GM10248 (cell line): ENCODE results near the gene SHISAL1.

Experiments used
- CTCF ChIA-PET: fragments of 300-600 bp; sonication (Branson Sonifier 250); formaldehyde crosslinking; extraction: SDS; loops from one replicate; lab custom pipeline; 2021; ENCODE audit warnings: antibody characterized with exemption; lab: Yijun Ruan, JAX
- POLR2A ChIA-PET: fragments of 350-650 bp; sonication (Branson Sonifier 250); formaldehyde crosslinking; extraction: SDS; loops from one replicate; lab custom pipeline; 2020; ENCODE audit warnings: antibody characterized with exemption; lab: Yijun Ruan, JAX
- DNase-seq: peaks from one replicate; pipeline ENCODE4 v3.0.0; 2012; ENCODE audit errors: extremely low spot score
- TF ChIP-seq, protein P1 (sequence below): IDR thresholded peaks from 2 replicates; pipeline ENCODE4 v1.5.1; 2012; ENCODE audit warnings: mild to moderate bottlenecking, low read depth; ENCODE audit errors: extremely low read depth, missing control alignments, control extremely low read depth

Gene SHISAL1

DNA sequence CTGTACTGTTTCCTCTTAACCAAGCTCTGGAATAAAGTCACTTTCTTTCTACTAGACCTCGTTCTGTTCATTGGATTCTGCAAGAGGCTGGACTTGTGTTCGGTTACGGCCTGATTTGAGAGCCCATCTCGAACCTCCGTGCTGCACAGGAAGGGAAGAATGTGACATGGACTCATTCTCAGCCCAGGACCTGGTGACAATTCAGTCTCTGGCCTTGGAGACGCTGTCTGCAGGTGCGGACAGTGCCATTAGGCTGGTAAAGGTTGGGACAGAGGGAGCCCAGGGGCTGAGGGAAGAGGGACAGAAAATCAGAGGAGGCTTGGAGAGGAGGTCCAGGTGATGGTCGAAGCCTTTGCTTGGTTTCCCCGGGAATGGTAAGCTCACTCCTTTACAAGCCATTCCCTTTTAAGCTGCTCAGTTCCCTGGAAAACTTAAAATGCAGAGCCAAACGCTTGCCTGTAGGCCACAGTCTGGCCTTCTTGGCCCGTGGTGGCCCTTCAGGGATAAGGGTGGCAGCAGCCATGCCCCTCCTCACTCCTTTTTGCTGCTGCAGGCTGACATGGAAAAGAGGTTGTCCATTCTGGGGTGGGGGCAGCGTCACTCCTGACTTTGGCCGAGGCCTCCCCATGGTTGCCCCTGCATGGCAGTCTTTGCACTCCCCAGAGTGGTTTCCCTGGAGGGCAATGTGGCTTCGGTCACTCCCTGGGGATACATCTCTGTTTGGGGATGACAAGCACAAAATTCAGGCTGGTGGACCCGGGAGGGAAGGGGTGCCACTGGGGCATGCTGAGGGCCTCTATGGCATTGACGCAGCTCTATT lies 52.3 kb downstream of the SHISAL1 start:
- TF ChIP-seq, protein P1, sequence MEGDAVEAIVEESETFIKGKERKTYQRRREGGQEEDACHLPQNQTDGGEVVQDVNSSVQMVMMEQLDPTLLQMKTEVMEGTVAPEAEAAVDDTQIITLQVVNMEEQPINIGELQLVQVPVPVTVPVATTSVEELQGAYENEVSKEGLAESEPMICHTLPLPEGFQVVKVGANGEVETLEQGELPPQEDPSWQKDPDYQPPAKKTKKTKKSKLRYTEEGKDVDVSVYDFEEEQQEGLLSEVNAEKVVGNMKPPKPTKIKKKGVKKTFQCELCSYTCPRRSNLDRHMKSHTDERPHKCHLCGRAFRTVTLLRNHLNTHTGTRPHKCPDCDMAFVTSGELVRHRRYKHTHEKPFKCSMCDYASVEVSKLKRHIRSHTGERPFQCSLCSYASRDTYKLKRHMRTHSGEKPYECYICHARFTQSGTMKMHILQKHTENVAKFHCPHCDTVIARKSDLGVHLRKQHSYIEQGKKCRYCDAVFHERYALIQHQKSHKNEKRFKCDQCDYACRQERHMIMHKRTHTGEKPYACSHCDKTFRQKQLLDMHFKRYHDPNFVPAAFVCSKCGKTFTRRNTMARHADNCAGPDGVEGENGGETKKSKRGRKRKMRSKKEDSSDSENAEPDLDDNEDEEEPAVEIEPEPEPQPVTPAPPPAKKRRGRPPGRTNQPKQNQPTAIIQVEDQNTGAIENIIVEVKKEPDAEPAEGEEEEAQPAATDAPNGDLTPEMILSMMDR, result no peak
- no peak for DNase-seq
- CTCF ChIA-PET, result interaction anchor here (1.8 kb wide), 1 partner anchor 29 kb away, joined by 3 read pairs; no protein-coding TSS in a partner anchor
- POLR2A ChIA-PET, result no interaction called here

DNA sequence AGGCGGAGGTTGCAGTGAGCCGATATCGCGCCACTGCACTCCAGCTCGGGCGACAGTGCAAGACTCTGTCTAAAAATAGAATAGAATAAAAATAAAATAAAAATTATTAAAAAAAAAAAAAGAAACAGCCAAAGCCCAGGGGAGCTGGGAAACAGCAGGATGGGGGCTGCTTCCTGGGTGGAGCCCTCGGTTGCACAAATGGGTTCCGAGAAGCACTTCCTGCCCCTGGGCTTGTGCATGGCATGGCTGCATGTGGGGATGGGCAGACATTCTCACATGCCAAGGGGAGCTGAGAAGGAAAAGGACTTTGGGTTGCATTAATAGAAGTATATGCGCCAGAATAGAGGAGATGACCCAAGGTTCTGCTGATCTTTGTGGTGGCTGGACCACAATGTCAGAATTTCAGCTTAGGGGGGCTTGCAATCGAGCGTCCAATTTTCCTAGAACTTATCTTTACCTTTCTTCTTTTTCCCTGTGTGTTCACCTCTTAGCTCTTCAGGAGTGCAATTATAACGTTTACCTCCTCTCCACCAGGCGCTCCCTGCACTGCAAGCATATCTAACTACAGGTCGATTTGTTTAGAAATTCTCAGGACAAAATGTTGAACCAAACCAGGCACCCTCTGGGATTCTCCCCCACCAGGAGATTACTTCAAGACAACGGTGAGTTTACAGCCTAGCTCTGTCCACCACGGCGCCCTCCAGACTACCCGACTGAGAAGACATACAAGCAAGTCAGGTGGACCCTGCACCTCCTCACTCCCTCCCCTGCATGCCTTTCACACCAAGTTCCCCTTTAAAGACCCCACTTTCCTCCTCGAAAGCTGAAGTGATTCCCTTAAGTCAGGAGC lies 53.2 kb downstream of the SHISAL1 start:
- TF ChIP-seq, protein P1, result no peak
- DNase-seq, result no peak
- CTCF ChIA-PET, result interaction anchor here (1.8 kb wide), 1 partner anchor 29 kb away, joined by 3 read pairs; no protein-coding TSS in a partner anchor
- POLR2A ChIA-PET, result interaction anchor here (0.5 kb wide), 1 partner anchor 512 kb away, joined by 5 read pairs; no protein-coding TSS in a partner anchor

DNA sequence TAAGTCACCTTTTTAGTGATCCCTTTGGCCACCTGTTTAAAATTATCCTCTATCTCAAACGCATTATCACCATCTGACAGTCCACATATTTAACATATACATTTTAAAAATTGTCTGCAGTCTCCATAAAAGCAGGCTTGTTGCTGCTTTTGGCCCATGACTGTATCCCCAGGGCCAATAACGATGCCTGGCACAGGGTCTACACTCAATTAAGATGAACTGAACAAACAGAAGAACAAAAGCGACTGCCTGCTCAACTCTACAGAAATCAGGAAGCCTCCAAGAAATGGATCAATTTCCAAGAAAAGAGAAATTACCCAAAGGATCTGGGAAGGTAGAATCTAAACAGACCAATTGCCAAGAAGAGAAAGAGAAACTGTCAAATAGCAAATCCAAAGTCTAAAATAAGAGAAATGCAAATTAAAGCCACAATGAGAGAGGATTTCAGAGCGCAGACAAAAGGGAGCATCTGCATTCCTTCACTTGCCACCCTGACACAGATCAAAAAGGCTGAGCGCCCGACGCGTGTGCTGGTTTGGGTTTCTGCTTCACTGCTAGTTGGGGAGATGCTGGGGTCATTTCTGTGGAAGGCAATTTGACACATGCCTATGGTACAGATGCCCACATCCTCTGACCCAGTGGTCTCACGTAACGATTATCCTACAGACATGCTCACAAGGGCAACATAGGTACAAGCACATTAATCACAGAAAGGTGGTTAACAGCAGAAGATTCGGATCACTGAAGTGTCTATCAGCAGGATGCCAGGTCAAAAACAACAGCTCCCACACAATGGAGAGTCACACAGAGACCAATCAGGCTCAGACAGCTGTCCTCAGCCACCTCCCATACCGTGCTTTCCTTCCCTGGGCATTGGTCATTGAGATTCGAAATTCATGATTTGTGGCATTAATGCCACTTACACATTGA lies 55.9 kb downstream of the SHISAL1 start:
- POLR2A ChIA-PET, result no interaction called here
- no peak for DNase-seq
- TF ChIP-seq, protein P1, result no peak
- CTCF ChIA-PET, result no interaction called here

DNA sequence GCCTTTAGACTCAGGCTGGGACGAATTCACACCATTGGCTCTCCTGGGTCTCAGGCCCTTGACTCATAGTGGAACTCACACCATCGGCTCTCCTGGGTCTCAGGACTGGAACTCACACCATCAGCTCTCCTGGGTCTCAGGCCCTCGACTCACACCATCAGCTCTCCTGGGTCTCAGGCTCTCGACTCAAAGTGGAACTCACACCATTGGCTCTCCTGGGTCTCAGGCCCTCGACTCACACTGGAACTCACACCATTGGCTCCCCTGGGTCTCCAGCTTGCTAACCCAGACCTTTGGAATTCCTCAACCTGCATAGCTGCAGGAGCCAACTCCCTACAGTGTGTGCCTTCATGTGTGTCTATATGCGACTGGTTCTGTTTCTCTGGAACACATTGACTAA lies 56.7 kb downstream of the SHISAL1 start:
- ChIA-PET CTCF (no interaction called here), POLR2A (no interaction called here)
- TF ChIP-seq, protein P1, result no peak

DNA sequence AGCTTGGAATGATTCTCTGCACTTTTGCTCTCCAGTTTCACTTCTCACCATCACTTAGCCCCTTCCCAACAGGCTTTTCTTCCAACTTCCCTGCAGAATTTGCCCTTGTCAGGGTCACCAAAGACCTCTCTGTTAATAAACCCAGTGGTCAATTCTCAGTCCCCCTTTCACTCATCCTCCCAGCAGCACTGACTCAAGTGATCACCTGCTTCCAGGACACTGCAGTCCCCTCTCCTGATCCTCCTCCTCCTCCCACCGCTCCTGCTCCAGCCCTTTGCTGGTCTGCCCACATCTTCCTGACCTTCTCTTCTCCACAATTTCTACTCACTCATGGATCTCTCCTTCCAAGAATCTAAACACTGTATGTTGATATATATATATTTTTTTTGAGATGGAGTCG lies 57.9 kb downstream of the SHISAL1 start:
- CTCF ChIA-PET, result no interaction called here
- POLR2A ChIA-PET, result no interaction called here
- TF ChIP-seq, protein P1, result no peak
- no peak for DNase-seq

More for the DNA sequence above, 56.7 kb downstream of the SHISAL1 start:
- no peak for DNase-seq
